Fibroblast of the conjunctiva (primary cell): ENCODE data around the gene CTDSP2.
"Not testable (repeated sequence)": the region's sequence is repeated elsewhere in the genome, so short reads cannot be mapped to it uniquely, and the experiment has no call there.

Experiments
- DNase-seq: peaks from one replicate; pipeline ENCODE4 v3.0.0-alpha.2; 2010; ENCODE audit warnings: low read depth

Gene CTDSP2

GRCh38 chr12:57852620-57853500 lies 6.3 kb upstream of the CTDSP2 start:
- DNase-seq: no peak

GRCh38 chr12:57852200-57852599 lies 5.7 kb upstream of the CTDSP2 start:
- DNase-seq: no peak

- no peak for DNase-seq
These were observed 5.0 kb upstream of the CTDSP2 start for GRCh38 chr12:57851552-57851951.

- DNase-seq: no peak
These were observed 4.4 kb upstream of the CTDSP2 start for GRCh38 chr12:57850854-57851430.

GRCh38 chr12:57849447-57849846 lies 2.9 kb upstream of the CTDSP2 start:
- not testable (repeated sequence) for DNase-seq

GRCh38 chr12:57849035-57849434 lies 2.5 kb upstream of the CTDSP2 start:
- DNase-seq: no peak

GRCh38 chr12:57848208-57848607 lies 1.7 kb upstream of the CTDSP2 start:
- DNase-seq: no peak

- no peak for DNase-seq
These were observed 298 bp downstream of the CTDSP2 start for GRCh38 chr12:57846285-57846576.

GRCh38 chr12:57845478-57846284 lies 848 bp downstream of the CTDSP2 start:
- peak; percentile 36 for DNase-seq

GRCh38 chr12:57844709-57845477 lies 1.6 kb downstream of the CTDSP2 start:
- peak; percentile 92 for DNase-seq

- DNase-seq: no peak
These were observed 3.9 kb downstream of the CTDSP2 start for GRCh38 chr12:57842342-57843294.

- DNase-seq: no peak
These were observed 5.1 kb downstream of the CTDSP2 start for GRCh38 chr12:57841445-57841844.

- DNase-seq: no peak
These were observed 5.8 kb downstream of the CTDSP2 start for GRCh38 chr12:57840726-57841125.

GRCh38 chr12:57839996-57840395 lies 6.5 kb downstream of the CTDSP2 start:
- no peak for DNase-seq

- no peak for DNase-seq
These were observed 7.8 kb downstream of the CTDSP2 start for GRCh38 chr12:57838594-57839302.

- DNase-seq: peak; percentile 69
These were observed 8.5 kb downstream of the CTDSP2 start for GRCh38 chr12:57837864-57838562.

GRCh38 chr12:57836442-57837375 lies 9.8 kb downstream of the CTDSP2 start:
- DNase-seq: peak; percentile 65
